IPS-NIHi7 (cell line): ENCODE results near the gene MRPL44.

ENCODE experiments used
- DNase-seq: peaks from one replicate; pipeline ENCODE4 v3.0.0; 2012; ENCODE audit warnings: mixed read lengths; ENCODE audit errors: extremely low spot score

Gene MRPL44

GRCh38 chr2:224009605-224010315 lies 52.5 kb downstream of the MRPL44 start:
- DNase-seq, result no peak

- DNase-seq, result no peak
These were observed 54.6 kb downstream of the MRPL44 start for GRCh38 chr2:224011837-224012236.

DNA sequence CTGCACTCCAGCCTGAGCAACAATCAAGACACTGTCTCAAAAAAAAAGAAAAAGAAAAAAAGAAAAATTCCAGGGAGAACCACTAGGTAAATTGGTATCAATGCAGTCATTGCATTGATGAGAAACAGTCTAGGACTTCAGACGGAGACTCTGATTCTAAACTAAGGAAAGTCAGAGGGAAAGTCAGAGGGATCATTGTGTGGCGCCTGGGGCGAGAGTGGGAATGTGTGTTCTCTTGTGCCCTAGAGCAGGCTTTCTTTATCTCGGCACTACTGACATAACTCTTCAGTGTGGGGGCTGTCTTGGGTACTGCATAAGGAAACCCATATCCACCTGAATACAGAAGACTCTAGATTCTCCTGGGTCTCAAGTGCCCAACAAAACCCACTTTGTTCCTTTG lies 57.1 kb downstream of the MRPL44 start:
- no peak for DNase-seq

- DNase-seq, result no peak
These were observed 59.7 kb downstream of the MRPL44 start for GRCh38 chr2:224016963-224017362.
